H1 (cell line): ENCODE measurements around the gene CACNA2D1. TPM values are rescaled to one million over a fixed set of nuclear protein-coding genes. Genes with fewer than 3 reads are reported as not detected.

Experiments
- CTCF ChIA-PET: fragments of 300-600 bp; sonication (Branson Sonifier 250); formaldehyde crosslinking; loops from one replicate; lab custom pipeline; 2021; ENCODE audit not compliant: partially characterized antibody; lab: Charles Lee
- POLR2A ChIA-PET: fragments of 300-600 bp; sonication (Branson Sonifier 250); formaldehyde crosslinking; loops from one replicate; lab custom pipeline; 2021; ENCODE audit warnings: inconsistent platforms; ENCODE audit not compliant: partially characterized antibody; lab: Charles Lee
- DNase-seq, 2 experiments: peaks; one replicate each; pipeline versions ENCODE4 v3.0.0 to v3.0.0-alpha.2; 2010 to 2022; ENCODE audit warnings: low spot score in 2 of 2, low read depth in 1 of 2, mixed read lengths in 1 of 2
- FAIRE-seq: peaks from 2 replicates; lab custom pipeline; 2011; peaks lifted over from hg19 to GRCh38; lab: Jason Lieb, UNC
- H2AFZ ChIP-seq: 2 replicates; pipeline ENCODE4 v1.8.1; 2012; ENCODE audit warnings: low read length, inconsistent platforms
- H2AK5ac ChIP-seq: 2 replicates; pipeline ENCODE4 v1.6.1; 2013; ENCODE audit warnings: low read depth, low read length
- H2BK120ac ChIP-seq: replicated peaks from 2 replicates; pipeline ENCODE3; 2013; ENCODE audit warnings: low read depth, low read length, inconsistent platforms
- H2BK12ac ChIP-seq: 2 replicates; pipeline ENCODE4 v1.6.1; 2013; ENCODE audit warnings: low read depth, low read length
- H2BK15ac ChIP-seq: 2 replicates; pipeline ENCODE4 v1.6.1; 2013; ENCODE audit warnings: low read length
- H2BK20ac ChIP-seq: 2 replicates; pipeline ENCODE4 v1.6.1; 2013; ENCODE audit warnings: low read length
- H2BK5ac ChIP-seq: 2 replicates; pipeline ENCODE4 v1.6.1; 2013; ENCODE audit warnings: low read depth, low read length
- H3K14ac ChIP-seq: 2 replicates; pipeline ENCODE4 v1.6.1; 2013; ENCODE audit warnings: inconsistent platforms; ENCODE audit not compliant: insufficient read length
- H3K18ac ChIP-seq: 2 replicates; pipeline ENCODE4 v1.6.1; 2013; ENCODE audit warnings: low read length; ENCODE audit errors: extremely low read depth
- H3K23ac ChIP-seq: 2 replicates; pipeline ENCODE4 v1.6.1; 2013; ENCODE audit warnings: inconsistent platforms; ENCODE audit not compliant: insufficient read length
- H3K23me2 ChIP-seq: 2 replicates; pipeline ENCODE4 v1.6.1; 2013; ENCODE audit warnings: low read depth, low read length
- H3K27ac ChIP-seq: 2 replicates; pipeline ENCODE4 v1.6.1; 2011; ENCODE audit warnings: low read depth, low read length, inconsistent platforms
- H3K27me3 ChIP-seq, 4 experiments: replicated peaks in 1 of 4; 1 replicate in 1 of 4; 2 replicates in 3 of 4; pipeline versions ENCODE4 v1.6.1 to v1.8.1; 2011 to 2013; ENCODE audit warnings: low read length in 3 of 4, mild to moderate bottlenecking in 3 of 4, inconsistent platforms in 2 of 4, mixed read lengths in 2 of 4, moderate library complexity in 1 of 4; ENCODE audit not compliant: control insufficient read depth in 3 of 4, insufficient read depth in 3 of 4; ENCODE audit errors: extremely low read depth in 1 of 4
- H3K36me3 ChIP-seq, 4 experiments: 2 replicates each; pipeline versions ENCODE4 v1.6.1 to v1.8.1; 2011 to 2013; ENCODE audit warnings: mild to moderate bottlenecking in 4 of 4, low read length in 3 of 4, moderate library complexity in 2 of 4, control low read depth in 1 of 4, inconsistent platforms in 1 of 4; ENCODE audit not compliant: insufficient read depth in 4 of 4, control insufficient read depth in 2 of 4
- H3K4ac ChIP-seq: replicated peaks from 2 replicates; pipeline ENCODE3; 2013; ENCODE audit warnings: low read length, low read depth, mixed read lengths, inconsistent platforms; ENCODE audit not compliant: insufficient read length
- H3K4me1 ChIP-seq, 4 experiments: replicated peaks in 1 of 4; 1 replicate in 1 of 4; 2 replicates in 3 of 4; pipeline versions ENCODE4 v1.6.1 to v1.8.1; 2011 to 2013; ENCODE audit warnings: low read length in 3 of 4, inconsistent platforms in 2 of 4, mixed read lengths in 1 of 4; ENCODE audit not compliant: insufficient read depth in 4 of 4, control insufficient read depth in 3 of 4
- H3K4me2 ChIP-seq, 2 experiments: 2 replicates each; pipeline versions ENCODE4 v1.6.1 to v1.8.1; 2011 to 2013; ENCODE audit warnings: low read depth in 2 of 2, low read length in 2 of 2, control low read depth in 1 of 2, inconsistent platforms in 1 of 2, mild to moderate bottlenecking in 1 of 2; ENCODE audit not compliant: insufficient read depth in 1 of 2
- H3K4me3 ChIP-seq, 4 experiments: fragments of 200-600, 300-600 bp in 1 of 4; sonication (generic), shearing (Covaris generic), sonication (Bioruptor Twin) in 1 of 4; 2 replicates each; pipeline versions ENCODE4 v1.5.1 to v1.8.1; 2011 to 2016; ENCODE audit warnings: low read length in 4 of 4, low read depth in 3 of 4, control low read depth in 2 of 4, inconsistent platforms in 2 of 4, mild to moderate bottlenecking in 2 of 4, mixed read lengths in 1 of 4, moderate library complexity in 1 of 4; ENCODE audit not compliant: insufficient read depth in 2 of 4; ENCODE audit errors: extremely low read depth in 1 of 4
- H3K56ac ChIP-seq: replicated peaks from 2 replicates; pipeline ENCODE3; 2013; ENCODE audit warnings: low read depth, mild to moderate bottlenecking, mixed read lengths, low read length, inconsistent platforms; ENCODE audit not compliant: insufficient read length
- H3K79me1 ChIP-seq: 2 replicates; pipeline ENCODE4 v1.6.1; 2013; ENCODE audit warnings: low read depth, low read length, control low read depth
- H3K79me2 ChIP-seq, 2 experiments: 2 replicates each; pipeline versions ENCODE4 v1.6.1 to v1.8.1; 2012 to 2013; ENCODE audit warnings: low read length in 2 of 2, mild to moderate bottlenecking in 2 of 2, inconsistent platforms in 1 of 2; ENCODE audit not compliant: insufficient read depth in 2 of 2, control insufficient read depth in 1 of 2
- H3K9ac ChIP-seq, 4 experiments: replicated peaks in 1 of 4; 1 replicate in 1 of 4; 2 replicates in 3 of 4; pipeline versions ENCODE4 v1.6.1 to v1.8.1; 2011 to 2013; ENCODE audit warnings: low read depth in 3 of 4, low read length in 3 of 4, control low read depth in 2 of 4, mild to moderate bottlenecking in 2 of 4, moderate library complexity in 2 of 4, inconsistent platforms in 1 of 4; ENCODE audit errors: extremely low read depth in 1 of 4
- H3K9me3 ChIP-seq, 2 experiments: 2 replicates each; pipeline versions ENCODE4 v1.6.1 to v1.8.1; 2012 to 2013; ENCODE audit warnings: mild to moderate bottlenecking in 2 of 2, moderate library complexity in 2 of 2, control low read depth in 1 of 2, inconsistent platforms in 1 of 2, low read depth in 1 of 2, low read length in 1 of 2, mixed read lengths in 1 of 2; ENCODE audit not compliant: insufficient read depth in 2 of 2
- H4K20me1 ChIP-seq, 2 experiments: replicated peaks in 1 of 2; 2 replicates each; pipeline versions ENCODE3 to v1.8.1; 2011 to 2013; ENCODE audit warnings: inconsistent platforms in 2 of 2, low read length in 2 of 2, mild to moderate bottlenecking in 1 of 2; ENCODE audit not compliant: insufficient read depth in 2 of 2, control insufficient read depth in 1 of 2
- H4K5ac ChIP-seq: 2 replicates; pipeline ENCODE4 v1.6.1; 2013; ENCODE audit warnings: low read length, low read depth, mixed read lengths, inconsistent platforms; ENCODE audit not compliant: insufficient read length
- H4K8ac ChIP-seq: 2 replicates; pipeline ENCODE4 v1.8.0; 2013; ENCODE audit warnings: mild to moderate bottlenecking, moderate library complexity, low read length, inconsistent platforms; ENCODE audit not compliant: insufficient read depth; ENCODE audit errors: extremely low read depth
- H4K91ac ChIP-seq: replicated peaks from 2 replicates; pipeline ENCODE3; 2013; ENCODE audit warnings: low read length, mixed read lengths, inconsistent platforms; ENCODE audit not compliant: insufficient read length
- GTF2F1 ChIP-seq: IDR thresholded peaks from 2 replicates; pipeline ENCODE4 v1.6.1; 2012; ENCODE audit warnings: low read depth, low read length, improper control_type of control experiment, borderline replicate concordance
- POU5F1 ChIP-seq: IDR thresholded peaks from 2 replicates; pipeline ENCODE4 v1.6.1; 2011; ENCODE audit warnings: low read depth, mild to moderate bottlenecking, low read length, moderate library complexity
- SRF ChIP-seq: IDR thresholded peaks from 2 replicates; pipeline ENCODE4 v1.6.1; 2011; ENCODE audit warnings: mild to moderate bottlenecking, low read depth, low read length, moderate library complexity
- TEAD4 ChIP-seq: IDR thresholded peaks from 2 replicates; pipeline ENCODE4 v1.6.1; 2012; ENCODE audit warnings: low read depth, low read length, inconsistent platforms, mixed read lengths
- WGBS, 2 experiments: shearing (Covaris generic) in 1 of 2; methylation state at CpG; one replicate each; pipeline versions ENCODE4 v1.1.6 to v1.1.7; 2013 to 2015; ENCODE audit warnings: low lambda C conversion rate in 2 of 2, mixed read lengths in 2 of 2, inconsistent platforms in 1 of 2, low coverage in 1 of 2, missing lambda C conversion rate in 1 of 2; ENCODE audit not compliant: insufficient replicate concordance in 2 of 2, insufficient coverage in 1 of 2, insufficient read length in 1 of 2; ENCODE audit errors: extremely low coverage in 1 of 2, missing lambda C conversion rate in 1 of 2; 5-methylcytosine and 5-hydroxymethylcytosine counted together
- polyA plus RNA-seq, 7 experiments: library from polyadenylated mRNA; depleted of rRNA in 3 of 7; stranded (reverse) in 5 of 7; unstranded in 2 of 7; fragments of >200 nt in 5 of 7; fragments of 200-250 nt in 2 of 7; gene quantifications; 1 replicate in 5 of 7; 2 replicates in 1 of 7; 4 replicates in 1 of 7; pipeline versions ENCODE4 v1.2.1 to v1.2.3, GENCODE V29; 2011 to 2013; ENCODE audit warnings: missing spikeins in 2 of 7, mixed read lengths in 2 of 7
- total RNA-seq: library from RNA; stranded (reverse); fragmentation: NEBNext Ultra II Directional; extraction: Animal tissue kit (Norgen Biotek cat#: 25700); gene quantifications from 2 replicates; pipeline ENCODE4 v1.2.1, GENCODE V29; 2021

Gene CACNA2D1
- total and polyA plus RNA-seq, 2 of the 8 experiments (the other 6 are each of a cell fraction or from before 2014, with no cell fraction given), result 4.3 to 27.3 TPM

DNA sequence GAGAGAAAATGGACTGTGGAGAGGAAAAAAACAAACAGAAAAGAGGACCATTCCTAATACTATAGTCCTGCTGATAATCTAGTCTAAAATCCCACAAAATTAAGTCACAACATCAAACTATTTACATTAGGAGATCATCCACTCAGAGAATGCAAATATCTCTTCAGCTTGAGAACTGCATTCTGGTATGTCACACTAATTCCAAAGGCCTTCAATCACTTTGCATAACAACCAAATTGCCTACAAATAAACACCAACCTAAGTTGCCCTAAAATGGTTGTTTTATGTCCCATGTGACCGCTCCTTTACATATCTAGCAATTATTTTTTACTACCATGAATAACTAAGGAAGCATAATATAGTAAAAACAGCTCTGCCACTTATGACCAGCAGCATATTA is 264.3 kb downstream of the CACNA2D1 start:
- Histone ChIP-seq H2BK120ac (no peak overlapping the region), H2BK5ac (no peak overlapping the region), H3K36me3 (no peaks in the 10 kb centered on the region), H4K91ac (no peak overlapping the region), H3K4me2 (0 out of 4 replicates have a peak overlapping the region, but pooled peaks of 1 of the 2 experiments have one; percentile 12), H4K8ac (no peak overlapping the region), H3K9ac (no peak overlapping the region), H3K9me3 (no peaks in the 10 kb centered on the region), H3K4me1 (peaks cover 0 to 19% (median 10%) of the 10 kb centered on the region in 4 experiments; a peak in 6 of 7 replicates), H3K23ac (no peak overlapping the region), H3K79me2 (0 out of 4 replicates have a peak, but pooled peaks cover 0 to 2% of the 10 kb centered on the region in 2 experiments), H2AK5ac (no peak overlapping the region), H2BK20ac (no peak overlapping the region), H3K14ac (no peak overlapping the region), H2BK15ac (no peak overlapping the region), H3K4ac (no peak overlapping the region), H3K79me1 (no peaks in the 10 kb centered on the region), H3K56ac (no peak overlapping the region), H3K18ac (no peak overlapping the region), H4K20me1 (no peaks in the 10 kb centered on the region), H4K5ac (no peak overlapping the region), H2BK12ac (no peak overlapping the region; the same call in 1 of the 2 replicates), H3K4me3 (no peak overlapping the region; a peak in 1 of 8 replicates), H3K27me3 (no peaks in the 10 kb centered on the region), H3K23me2 (no peaks in the 10 kb centered on the region), H2AFZ (no peak overlapping the region), H3K27ac (no peak overlapping the region)
- TF ChIP-seq SRF, result peak; percentile 24; the same call in 1 of the 2 replicates
- peak; percentile 73 for TF ChIP-seq TEAD4
- 0 out of 2 replicates have a peak, but pooled peaks have one; percentile 44 for TF ChIP-seq POU5F1
- TF ChIP-seq GTF2F1, result no peak
- DNase-seq (no peak), FAIRE-seq (peak; percentile 86)
- 79% methylated on average over 1 of the region's 1 CpG; no CpG with 5 or more reads in 1 of the 2 experiments for WGBS, 2 experiments
- ChIA-PET POLR2A (no interaction called here), CTCF (interaction anchor here (0.8 to 1.5 kb wide), 2 partner anchors 35 to 709 kb away, joined by 3 read pairs; no protein-coding TSS in a partner anchor)
